UCSD-AML1 (cell line): Measurements from ENCODE around the gene NOL9.

Source experiments
- DNase-seq: peaks from one replicate; lab custom pipeline; 2025; ENCODE audit not compliant: unreplicated experiment; lab: John Stamatoyannopoulos, UW

NOL9 gene

DNA sequence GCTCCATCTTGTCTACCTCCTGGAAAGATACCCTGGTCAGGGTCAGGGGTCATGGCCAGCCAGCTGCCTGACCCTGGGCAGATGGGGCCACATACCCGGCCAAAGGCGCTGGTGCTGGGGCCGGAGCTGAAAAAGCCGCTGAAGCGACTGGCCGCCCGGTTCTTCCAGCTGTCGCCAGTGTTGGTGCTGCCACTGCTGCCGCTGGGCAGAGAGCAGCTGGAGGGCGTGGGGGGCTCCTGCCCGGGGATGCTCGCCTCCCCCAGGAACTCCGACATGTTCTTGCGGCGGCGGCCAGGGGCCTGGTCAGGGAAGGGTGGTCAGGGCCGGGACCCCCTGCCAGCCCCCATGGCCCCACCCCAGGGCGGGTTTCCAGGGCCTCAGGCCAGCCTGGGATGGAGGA, 81.2 kb downstream of the NOL9 start:
- DNase-seq: no peak

GRCh38 chr1:6472391-6472790, 81.9 kb downstream of the NOL9 start:
- DNase-seq: no peak

DNA sequence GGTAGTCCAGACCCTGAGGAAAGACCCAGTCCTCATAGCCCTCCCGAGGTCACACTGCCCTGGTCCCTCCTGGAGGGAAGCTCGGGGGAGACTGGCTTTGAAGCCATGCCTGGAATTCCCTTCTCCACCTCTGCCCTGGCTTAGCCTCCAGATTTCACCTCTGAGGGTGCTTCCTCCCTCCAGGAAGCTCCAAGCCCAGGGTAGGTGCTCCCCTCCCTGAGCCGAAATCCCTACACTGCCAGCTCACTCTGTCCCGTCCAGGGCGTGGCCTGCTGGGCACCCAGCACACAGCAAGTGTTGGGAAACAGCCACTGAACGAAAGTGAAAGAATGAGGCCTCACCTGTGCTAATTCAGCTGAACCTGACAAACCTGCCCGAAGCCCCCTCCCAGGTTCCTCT, 82.3 kb downstream of the NOL9 start:
- DNase-seq: no peak
